A673 (cell line): Measurements from ENCODE around the gene SPIRE2. TPM values are rescaled to one million over a fixed set of nuclear protein-coding genes. Genes with fewer than 3 reads are reported as not detected.

ENCODE experiments used
- BruUV-seq: library from RNA; stranded (reverse); fragments of 400-500 nt; replicated peaks from 2 replicates; lab custom pipeline; 2021; lab: Mats Ljungman, UMichigan
- CTCF ChIA-PET: fragments of 300-600 bp; sonication (Branson Sonifier 250); formaldehyde crosslinking; loops from one replicate; lab custom pipeline; 2022; ENCODE audit warnings: antibody characterized with exemption; lab: Charles Lee
- POLR2A ChIA-PET: fragments of 300-600 bp; sonication (Branson Sonifier 250); formaldehyde crosslinking; loops from one replicate; lab custom pipeline; 2022; ENCODE audit warnings: antibody characterized with exemption; ENCODE audit not compliant: low non-redundant PET; lab: Charles Lee
- DNase-seq: peaks from one replicate; pipeline ENCODE4 v3.0.0-alpha.2; 2015; ENCODE audit warnings: low spot score
- H3K27ac ChIP-seq: fragments of 200-600 bp; sonication (generic); 2 replicates; pipeline ENCODE4 v1.5.1; 2016; ENCODE audit warnings: mixed run types, low read depth, mild to moderate bottlenecking, mixed read lengths, antibody characterized with exemption, low read length; ENCODE audit not compliant: poor library complexity, severe bottlenecking
- H3K27me3 ChIP-seq: fragments of 200-600 bp; sonication (generic); replicated peaks from 2 replicates; pipeline ENCODE4 v1.6.1; 2017; ENCODE audit warnings: mixed run types, low read depth, mild to moderate bottlenecking, mixed read lengths, antibody characterized with exemption, low read length; ENCODE audit not compliant: insufficient read depth, poor library complexity
- H3K36me3 ChIP-seq: fragments of 200-600 bp; sonication (generic); 2 replicates; pipeline ENCODE4 v1.6.1; 2016; ENCODE audit warnings: mixed run types, mild to moderate bottlenecking, mixed read lengths, antibody characterized with exemption, low read length; ENCODE audit not compliant: insufficient read depth, poor library complexity, severe bottlenecking
- H3K4me1 ChIP-seq: fragments of 200-600 bp; sonication (generic); 2 replicates; pipeline ENCODE4 v1.6.1; 2017; ENCODE audit warnings: mixed run types, mild to moderate bottlenecking, mixed read lengths, antibody characterized with exemption, low read length; ENCODE audit not compliant: insufficient read depth, poor library complexity, severe bottlenecking
- H3K4me3 ChIP-seq: fragments of 200-600 bp; sonication (generic); 2 replicates; pipeline ENCODE4 v1.5.1; 2016; ENCODE audit warnings: low read depth, mixed run types, mild to moderate bottlenecking, mixed read lengths, low read length; ENCODE audit not compliant: poor library complexity, severe bottlenecking
- H3K9me3 ChIP-seq: fragments of 200-600 bp; sonication (generic); 2 replicates; pipeline ENCODE4 v1.6.1; 2016; ENCODE audit warnings: mixed run types, low read depth, mild to moderate bottlenecking, mixed read lengths, antibody characterized with exemption, low read length; ENCODE audit not compliant: poor library complexity, severe bottlenecking
- CTCF ChIP-seq: fragments of 300-800, 200-600 bp; sonication (generic); conservative IDR thresholded peaks from 2 replicates; pipeline ENCODE4 v1.5.1; 2017; ENCODE audit warnings: low read depth, mild to moderate bottlenecking, antibody characterized with exemption, low read length, moderate library complexity, mixed read lengths
- EZH2 ChIP-seq: fragments of 200-600 bp; sonication (generic); IDR thresholded peaks from 2 replicates; pipeline ENCODE4 v1.6.1; 2017; ENCODE audit warnings: borderline replicate concordance, low read depth, mild to moderate bottlenecking, mixed read lengths, antibody characterized with exemption, low read length; ENCODE audit not compliant: poor library complexity, severe bottlenecking
- intact Hi-C: fragments of 100-400 bp; cut with micrococcal nuclease; formaldehyde crosslinking; loops from one replicate; pipeline ENCODE4 v1.10.0; 2022; ENCODE audit not compliant: unreplicated experiment
- total RNA-seq: library from RNA; stranded (reverse); gene quantifications from 2 replicates; pipeline ENCODE4 v1.2.3, GENCODE V29; 2021

Gene SPIRE2
- total RNA-seq, 1 experiment from 2014 or later, result 18.9 TPM

GRCh38 chr16:89895482-89896250 is 67.4 kb downstream of the SPIRE2 start:
- Histone ChIP-seq H3K27me3 (no peaks in the 10 kb centered on the region), H3K36me3 (peaks cover 72% of the 10 kb centered on the region), H3K4me3 (no peak overlapping the region), H3K9me3 (no peaks in the 10 kb centered on the region), H3K4me1 (no peaks in the 10 kb centered on the region), H3K27ac (no peak overlapping the region)
- TF ChIP-seq CTCF, result no peak
- no peak for TF ChIP-seq EZH2
- ChIA-PET POLR2A (no interaction called here), CTCF (no interaction called here)
- no peak for DNase-seq
- intact Hi-C loops, result no loop called here
- BruUV-seq, result no TSS peak

- TF ChIP-seq EZH2 (no peak), CTCF (no peak)
- Histone ChIP-seq H3K27ac (no peak overlapping the region), H3K27me3 (no peaks in the 10 kb centered on the region), H3K4me1 (no peaks in the 10 kb centered on the region), H3K36me3 (peaks cover 69% of the 10 kb centered on the region), H3K4me3 (no peak overlapping the region), H3K9me3 (no peaks in the 10 kb centered on the region)
- ChIA-PET POLR2A (no interaction called here), CTCF (no interaction called here)
- no TSS peak for BruUV-seq
- DNase-seq, result no peak
- intact Hi-C loops, result no loop called here
Measured at GRCh38 chr16:89897204-89897603, 68.9 kb downstream of the SPIRE2 start.

- Histone ChIP-seq H3K9me3 (no peaks in the 10 kb centered on the region), H3K4me1 (no peaks in the 10 kb centered on the region), H3K36me3 (peaks cover 63% of the 10 kb centered on the region), H3K27me3 (no peaks in the 10 kb centered on the region), H3K4me3 (no peak overlapping the region), H3K27ac (no peak overlapping the region)
- ChIA-PET POLR2A (no interaction called here), CTCF (no interaction called here)
- no peak for DNase-seq
- intact Hi-C loops, result no loop called here
- BruUV-seq, result no TSS peak
- TF ChIP-seq EZH2 (no peak), CTCF (no peak)
Measured at GRCh38 chr16:89898201-89898967, 70.1 kb downstream of the SPIRE2 start.
